ENCODE data around the gene RAB29.

DNA sequence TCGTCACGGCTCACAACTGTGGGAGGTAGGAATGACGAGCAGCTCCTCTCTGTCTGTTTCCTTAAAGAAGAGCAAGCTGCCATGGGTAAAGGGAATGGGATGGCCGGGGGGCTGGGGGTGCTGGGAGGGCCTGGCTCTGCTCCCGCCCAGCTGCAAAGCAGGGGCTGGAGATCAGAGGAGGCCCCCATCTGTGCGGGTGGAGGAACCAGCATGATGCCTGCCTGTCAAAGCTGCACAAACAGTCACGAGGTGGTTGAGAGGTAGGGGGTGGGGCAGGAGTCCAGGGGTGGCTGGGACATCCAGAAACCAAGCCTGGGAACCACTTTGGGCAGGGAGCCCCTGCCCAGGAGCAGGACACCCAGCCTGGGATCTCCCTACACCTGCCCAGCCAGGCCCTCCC is 25.1 kb upstream of the RAB29 start:
- TF ChIP-seq, protein P1, sequence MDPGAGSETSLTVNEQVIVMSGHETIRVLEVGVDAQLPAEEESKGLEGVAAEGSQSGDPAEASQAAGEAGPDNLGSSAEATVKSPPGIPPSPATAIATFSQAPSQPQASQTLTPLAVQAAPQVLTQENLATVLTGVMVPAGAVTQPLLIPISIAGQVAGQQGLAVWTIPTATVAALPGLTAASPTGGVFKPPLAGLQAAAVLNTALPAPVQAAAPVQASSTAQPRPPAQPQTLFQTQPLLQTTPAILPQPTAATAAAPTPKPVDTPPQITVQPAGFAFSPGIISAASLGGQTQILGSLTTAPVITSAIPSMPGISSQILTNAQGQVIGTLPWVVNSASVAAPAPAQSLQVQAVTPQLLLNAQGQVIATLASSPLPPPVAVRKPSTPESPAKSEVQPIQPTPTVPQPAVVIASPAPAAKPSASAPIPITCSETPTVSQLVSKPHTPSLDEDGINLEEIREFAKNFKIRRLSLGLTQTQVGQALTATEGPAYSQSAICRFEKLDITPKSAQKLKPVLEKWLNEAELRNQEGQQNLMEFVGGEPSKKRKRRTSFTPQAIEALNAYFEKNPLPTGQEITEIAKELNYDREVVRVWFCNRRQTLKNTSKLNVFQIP (CRISPR knock-in tag; IDR thresholded peaks at IDR 0.05; ENCODE audit: borderline replicate concordance, low read depth) = no peak
- no peak for TF ChIP-seq ZFP30 (CRISPR knock-in tag; IDR thresholded peaks at IDR 0.05)
- no peak for TF ChIP-seq SNAI2 (CRISPR knock-in tag; IDR thresholded peaks at IDR 0.05)
